ENCODE measurements around the gene INAFM1.
"Not testable (repeated sequence)": the region's sequence is repeated elsewhere in the genome, so short reads cannot be mapped to it uniquely, and the experiment has no call there.

INAFM1 gene

GRCh38 chr19:47271949-47272348, 2.7 kb upstream of the INAFM1 start:
- no peak for DNase-seq

- DNase-seq = peak; percentile 56
Measured at GRCh38 chr19:47272448-47273312, 2.0 kb upstream of the INAFM1 start.

GRCh38 chr19:47273313-47274070, 1.2 kb upstream of the INAFM1 start:
- DNase-seq = peak; percentile 82

GRCh38 chr19:47274891-47275761, 441 bp downstream of the INAFM1 start:
- peak; percentile 30 for DNase-seq

- no peak for DNase-seq
Measured at GRCh38 chr19:47275791-47276461, 1.2 kb downstream of the INAFM1 start.

- not testable (repeated sequence) for DNase-seq
Measured at GRCh38 chr19:47276513-47276912, 1.8 kb downstream of the INAFM1 start.

- DNase-seq = peak; percentile 56
Measured at GRCh38 chr19:47280183-47280797, 5.6 kb downstream of the INAFM1 start.

- no peak for DNase-seq
Measured at GRCh38 chr19:47283405-47284059, 8.8 kb downstream of the INAFM1 start.

GRCh38 chr19:47284324-47284899, 9.7 kb downstream of the INAFM1 start:
- no peak for DNase-seq

- peak; percentile 59 for DNase-seq
Measured at GRCh38 chr19:47296036-47296435, 21.4 kb downstream of the INAFM1 start.

- not testable (repeated sequence) for DNase-seq
Measured at GRCh38 chr19:47300867-47301266, 26.2 kb downstream of the INAFM1 start.

- no peak for DNase-seq
Measured at GRCh38 chr19:47302249-47302648, 27.6 kb downstream of the INAFM1 start.

- no peak for DNase-seq
Measured at GRCh38 chr19:47303966-47304365, 29.3 kb downstream of the INAFM1 start.

GRCh38 chr19:47305309-47305751, 30.6 kb downstream of the INAFM1 start:
- DNase-seq = peak; percentile 63

GRCh38 chr19:47306303-47306702, 31.6 kb downstream of the INAFM1 start:
- no peak for DNase-seq

- no peak for DNase-seq
Measured at GRCh38 chr19:47309038-47309437, 34.4 kb downstream of the INAFM1 start.

GRCh38 chr19:47309608-47310007, 34.9 kb downstream of the INAFM1 start, which contains the start of gene C5AR1:
TSS of gene C5AR1 (plus strand) at chr19:47309861. CDS start at chr19:47309896, 35 bp downstream.
- no peak for DNase-seq

GRCh38 chr19:47310323-47310722, 35.6 kb downstream of the INAFM1 start:
- DNase-seq = no peak

- DNase-seq = no peak
Measured at GRCh38 chr19:47310819-47311218, 36.1 kb downstream of the INAFM1 start.

- DNase-seq = no peak
Measured at GRCh38 chr19:47312366-47313006, 37.8 kb downstream of the INAFM1 start.
